ENCODE results near the gene FLACC1.

FLACC1 gene

DNA sequence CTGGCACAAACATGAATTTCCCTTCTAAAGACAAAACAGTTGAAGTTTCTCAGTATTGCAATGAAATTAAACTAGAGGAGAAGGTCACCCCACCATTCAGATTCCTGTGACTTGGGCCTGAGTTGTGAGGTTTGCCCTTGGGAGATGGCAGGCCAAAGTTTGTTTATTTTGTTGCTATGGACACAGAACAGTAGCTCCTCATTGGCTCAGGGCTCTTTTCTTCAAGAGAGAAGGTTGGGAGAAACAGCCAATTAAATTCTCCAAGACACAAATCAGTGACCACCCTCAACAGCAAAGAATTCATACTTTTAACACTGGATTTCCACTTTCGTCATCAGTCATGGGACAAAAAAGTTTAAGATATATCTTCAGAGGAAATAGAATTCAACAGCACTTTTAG is at the start of gene FLACC1:
FLACC1 (minus strand) TSS at position 125 of the 400 bp plus-strand sequence. CDS start 5,941 bp downstream, outside the sequence.
- in situ Hi-C loops (cut with MboI; ENCODE audit: low sequenced_read_pairs, unreplicated experiment) = no loop called here
- DNase-seq (ENCODE audit: low spot score) = no peak
- TF ChIP-seq, protein P1, sequence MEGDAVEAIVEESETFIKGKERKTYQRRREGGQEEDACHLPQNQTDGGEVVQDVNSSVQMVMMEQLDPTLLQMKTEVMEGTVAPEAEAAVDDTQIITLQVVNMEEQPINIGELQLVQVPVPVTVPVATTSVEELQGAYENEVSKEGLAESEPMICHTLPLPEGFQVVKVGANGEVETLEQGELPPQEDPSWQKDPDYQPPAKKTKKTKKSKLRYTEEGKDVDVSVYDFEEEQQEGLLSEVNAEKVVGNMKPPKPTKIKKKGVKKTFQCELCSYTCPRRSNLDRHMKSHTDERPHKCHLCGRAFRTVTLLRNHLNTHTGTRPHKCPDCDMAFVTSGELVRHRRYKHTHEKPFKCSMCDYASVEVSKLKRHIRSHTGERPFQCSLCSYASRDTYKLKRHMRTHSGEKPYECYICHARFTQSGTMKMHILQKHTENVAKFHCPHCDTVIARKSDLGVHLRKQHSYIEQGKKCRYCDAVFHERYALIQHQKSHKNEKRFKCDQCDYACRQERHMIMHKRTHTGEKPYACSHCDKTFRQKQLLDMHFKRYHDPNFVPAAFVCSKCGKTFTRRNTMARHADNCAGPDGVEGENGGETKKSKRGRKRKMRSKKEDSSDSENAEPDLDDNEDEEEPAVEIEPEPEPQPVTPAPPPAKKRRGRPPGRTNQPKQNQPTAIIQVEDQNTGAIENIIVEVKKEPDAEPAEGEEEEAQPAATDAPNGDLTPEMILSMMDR (IDR thresholded peaks at IDR 0.05; ENCODE audit: borderline replicate concordance, control extremely low read depth, extremely low read depth, insufficient read depth, missing control alignments) = no peak

DNA sequence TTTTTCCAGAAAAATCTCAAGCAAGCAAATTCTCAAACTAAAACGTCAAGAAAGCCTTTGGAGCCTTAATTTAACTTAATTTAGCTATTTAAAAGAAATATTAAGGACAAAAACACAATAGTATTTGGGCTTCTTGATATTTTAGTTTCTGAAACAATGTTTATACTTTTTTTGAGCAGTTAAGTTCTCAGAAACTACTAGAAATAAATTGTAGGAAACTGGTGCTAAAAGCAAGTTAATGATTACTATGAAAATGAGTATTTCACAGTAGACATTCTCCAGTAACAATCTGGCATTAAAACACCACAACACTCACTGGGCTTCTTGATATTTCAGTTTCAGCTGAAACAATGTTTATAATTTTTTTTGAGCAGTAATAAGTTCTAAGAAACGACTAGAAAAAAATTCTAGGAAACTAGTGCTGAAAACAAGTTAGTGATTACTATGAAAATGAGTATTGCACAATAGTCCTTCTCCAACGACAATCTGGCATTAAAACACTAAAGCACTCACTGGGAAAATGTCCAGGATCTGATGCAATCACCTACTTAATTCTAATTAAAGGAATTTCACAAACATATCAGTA is 49.0 kb upstream of the FLACC1 start:
- DNase-seq (ENCODE audit: low spot score) = no peak

GRCh38 chr2:201404699-201405280 is 47.6 kb upstream of the FLACC1 start:
- in situ Hi-C loops (cut with MboI; ENCODE audit: low sequenced_read_pairs, unreplicated experiment) = no loop called here
- no peak for DNase-seq (ENCODE audit: low spot score)

More for the DNA sequence above, 49.0 kb upstream of the FLACC1 start:
- in situ Hi-C loops (cut with MboI; ENCODE audit: low sequenced_read_pairs, unreplicated experiment) = no loop called here
- TF ChIP-seq, protein P1 (IDR thresholded peaks at IDR 0.05; ENCODE audit: borderline replicate concordance, control extremely low read depth, extremely low read depth, insufficient read depth, missing control alignments) = no peak

GRCh38 chr2:201403880-201404279 is 46.7 kb upstream of the FLACC1 start:
- in situ Hi-C loops (cut with MboI; ENCODE audit: low sequenced_read_pairs, unreplicated experiment) = no loop called here
- TF ChIP-seq, protein P1 (IDR thresholded peaks at IDR 0.05; ENCODE audit: borderline replicate concordance, control extremely low read depth, extremely low read depth, insufficient read depth, missing control alignments) = no peak
- DNase-seq (ENCODE audit: low spot score) = no peak

More at GRCh38 chr2:201404699-201405280, 47.6 kb upstream of the FLACC1 start:
- TF ChIP-seq, protein P1 (IDR thresholded peaks at IDR 0.05; ENCODE audit: borderline replicate concordance, control extremely low read depth, extremely low read depth, insufficient read depth, missing control alignments) = no peak

GRCh38 chr2:201402651-201403562 is 45.8 kb upstream of the FLACC1 start:
- no peak for DNase-seq (ENCODE audit: low spot score)
- in situ Hi-C loops (cut with MboI; ENCODE audit: low sequenced_read_pairs, unreplicated experiment) = no loop called here
- TF ChIP-seq, protein P1 (IDR thresholded peaks at IDR 0.05; ENCODE audit: borderline replicate concordance, control extremely low read depth, extremely low read depth, insufficient read depth, missing control alignments) = no peak

DNA sequence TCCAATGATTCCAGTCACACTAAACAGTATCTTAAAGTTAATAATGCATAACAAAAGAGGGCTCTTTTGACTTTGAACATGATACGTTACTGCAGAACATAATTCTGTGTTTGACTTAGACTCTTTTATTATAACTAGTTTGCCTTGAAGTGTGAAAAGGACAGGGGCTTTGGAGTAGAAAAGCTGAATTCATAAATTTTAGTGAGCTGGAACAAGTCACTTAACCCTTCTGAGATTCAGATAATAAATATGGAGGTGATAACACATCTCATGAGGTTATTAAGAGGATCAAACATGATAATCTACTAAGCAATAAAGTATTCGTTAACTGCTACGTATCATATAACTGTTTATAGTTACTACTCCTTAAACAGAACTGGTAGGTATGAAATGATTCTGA is 44.7 kb upstream of the FLACC1 start:
- TF ChIP-seq, protein P1 (IDR thresholded peaks at IDR 0.05; ENCODE audit: borderline replicate concordance, control extremely low read depth, extremely low read depth, insufficient read depth, missing control alignments) = no peak
- DNase-seq (ENCODE audit: low spot score) = no peak
- in situ Hi-C loops (cut with MboI; ENCODE audit: low sequenced_read_pairs, unreplicated experiment) = no loop called here
